HG02571 (cell line): Measurements from ENCODE around the gene TBC1D14.
"Not testable (repeated sequence)": the region's sequence is repeated elsewhere in the genome, so short reads cannot be mapped to it uniquely, and the experiment has no call there.

Experiments
- ATAC-seq: cut with Tn5 transposase; IDR thresholded peaks from one replicate; pipeline ENCODE4 v1.9.1; 2021; ENCODE audit warnings: mild to moderate bottlenecking, moderate library complexity; ENCODE audit not compliant: unreplicated experiment

The TBC1D14 gene

DNA sequence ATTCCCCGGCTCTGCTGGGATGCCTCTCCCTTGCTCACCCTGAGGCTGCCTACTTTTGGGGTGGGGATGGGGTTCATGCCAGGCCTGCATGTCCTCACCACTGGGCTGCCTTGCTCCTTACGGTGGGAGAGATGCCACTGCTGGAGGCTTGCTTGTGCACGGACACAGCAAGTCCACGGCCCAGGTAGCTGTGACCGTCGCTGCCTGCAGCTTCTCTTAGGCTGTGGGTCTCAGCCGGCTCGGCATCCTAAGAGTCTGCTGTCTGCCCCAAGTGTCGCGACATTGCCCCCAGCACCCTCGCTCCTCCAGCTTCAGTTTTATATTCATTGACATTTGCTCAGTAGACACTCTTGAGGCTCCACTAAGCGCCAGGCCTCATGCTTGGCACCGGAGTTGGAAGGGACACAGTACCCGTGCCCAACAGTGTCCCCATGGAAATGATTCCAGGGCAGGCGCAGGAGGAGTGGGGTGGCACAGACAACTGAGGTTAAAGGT, 58.3 kb downstream of the TBC1D14 start:
- no peak for ATAC-seq

DNA sequence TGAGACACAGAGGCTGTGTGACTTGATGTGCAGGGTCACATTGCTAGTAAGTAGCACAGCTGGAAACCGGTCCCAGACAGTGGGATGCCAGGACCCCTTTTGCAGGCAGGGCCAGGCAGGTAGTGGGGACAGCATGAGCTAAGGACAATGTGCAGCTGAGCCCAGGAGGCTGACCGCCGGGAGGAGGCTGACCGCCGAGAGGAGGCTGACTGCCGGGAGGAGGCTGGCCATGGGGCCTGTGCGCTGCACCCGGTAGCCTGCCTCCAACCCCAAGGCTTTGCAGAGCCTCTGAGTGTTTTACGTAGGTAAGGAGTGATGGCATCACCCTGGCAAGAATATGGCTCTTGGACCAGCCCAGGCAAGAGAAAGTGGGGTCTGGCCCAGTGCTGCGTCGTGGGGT, 58.9 kb downstream of the TBC1D14 start:
- no peak for ATAC-seq

DNA sequence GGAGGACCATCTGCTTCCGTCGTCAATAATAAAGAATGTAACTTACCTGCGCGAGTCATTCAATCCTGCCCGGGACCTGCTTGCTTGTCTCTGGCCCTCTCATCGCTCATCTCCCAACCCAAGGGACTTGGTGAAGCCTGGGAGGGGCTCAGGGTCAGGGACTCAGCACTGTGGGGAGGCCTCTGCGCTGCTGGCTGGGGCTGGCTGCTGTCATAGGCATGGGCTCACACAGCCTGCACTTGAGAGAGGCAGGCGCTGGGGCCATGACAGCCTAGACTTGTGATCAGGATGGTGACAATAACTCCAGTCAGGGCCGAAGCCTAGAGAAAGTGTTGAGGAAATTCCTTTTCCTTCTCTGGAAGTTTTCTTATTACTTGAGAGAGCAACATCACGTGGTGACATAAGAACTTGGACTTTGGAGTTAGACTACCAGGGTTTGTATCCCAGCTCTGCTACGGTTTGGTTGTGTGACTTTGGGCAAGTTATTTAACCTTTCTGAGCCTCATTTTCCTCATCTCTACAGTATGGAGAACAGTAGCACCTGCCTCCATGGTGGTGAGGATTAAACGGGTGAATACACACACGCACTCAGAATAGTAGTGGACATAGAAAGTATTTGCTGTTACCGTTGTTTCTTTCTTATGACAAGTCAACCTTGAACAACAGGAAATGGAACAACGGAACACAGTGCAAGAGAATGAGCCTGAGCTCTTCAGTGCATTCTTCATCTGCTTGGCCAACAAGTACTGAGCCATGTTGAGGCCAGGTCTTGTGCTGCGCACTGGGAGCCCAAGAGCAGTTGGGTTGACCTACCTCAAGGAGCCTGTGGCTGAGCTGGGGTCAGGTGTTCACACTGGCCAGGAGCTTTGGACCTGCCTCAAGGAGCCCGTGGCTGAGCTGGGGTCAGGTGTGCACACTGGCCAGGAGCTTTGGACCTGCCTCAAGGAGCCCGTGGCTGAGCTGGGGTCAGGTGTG, 60.5 kb downstream of the TBC1D14 start:
- ATAC-seq: no peak

DNA sequence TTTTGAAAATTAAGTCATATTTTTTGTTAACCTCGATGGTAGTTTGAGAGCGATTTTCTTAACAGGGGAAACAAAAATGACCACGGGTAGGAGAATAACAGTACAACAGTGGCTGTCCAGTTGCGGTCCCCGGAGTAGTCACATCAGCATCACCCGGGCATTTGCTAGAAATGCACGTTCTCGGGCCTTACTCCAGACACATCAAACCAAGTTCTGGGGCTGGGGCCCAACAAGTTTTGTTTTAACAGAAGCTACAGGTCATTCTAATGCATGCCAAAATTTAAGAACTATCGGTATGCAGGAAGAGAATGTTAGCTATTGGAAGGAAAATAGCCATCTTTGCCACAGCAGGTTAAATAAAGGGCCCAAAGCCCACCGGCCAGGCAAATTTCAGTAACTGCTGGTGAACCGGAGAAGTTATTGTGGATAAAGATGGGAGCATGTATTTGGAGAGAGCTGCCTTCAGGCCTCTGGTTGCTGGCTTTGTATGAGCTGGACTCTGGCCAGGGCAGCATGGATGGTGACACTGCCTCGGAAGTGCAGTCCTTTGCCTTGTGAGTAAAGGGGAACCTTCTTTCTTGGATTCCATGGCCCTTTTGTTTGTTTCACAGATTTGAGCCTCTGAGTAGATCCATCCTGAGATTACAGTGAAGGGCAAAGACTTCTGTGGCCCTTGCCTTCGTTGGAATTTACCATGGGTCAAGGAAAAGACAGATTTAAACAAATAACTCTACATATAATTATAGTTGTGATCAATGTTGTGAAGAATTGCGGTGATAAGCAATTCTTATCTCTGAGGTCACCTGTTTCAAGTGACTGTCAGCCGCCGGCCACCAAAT, 62.1 kb downstream of the TBC1D14 start:
- no peak for ATAC-seq

DNA sequence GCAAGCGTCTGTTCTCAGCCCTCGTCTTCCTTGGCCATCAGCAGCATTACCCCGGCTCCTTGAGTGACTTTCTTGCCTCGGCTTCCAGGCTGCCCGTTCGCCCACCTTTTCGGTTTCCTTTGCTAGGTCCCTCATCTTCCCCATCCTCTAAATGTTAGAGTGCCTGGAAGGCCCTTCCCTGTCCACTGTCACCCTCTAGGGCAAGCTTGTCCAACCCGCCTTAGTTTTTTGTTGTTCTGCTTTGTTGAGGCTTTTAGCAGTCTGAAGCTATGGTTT, 62.7 kb downstream of the TBC1D14 start:
- ATAC-seq: no peak

DNA sequence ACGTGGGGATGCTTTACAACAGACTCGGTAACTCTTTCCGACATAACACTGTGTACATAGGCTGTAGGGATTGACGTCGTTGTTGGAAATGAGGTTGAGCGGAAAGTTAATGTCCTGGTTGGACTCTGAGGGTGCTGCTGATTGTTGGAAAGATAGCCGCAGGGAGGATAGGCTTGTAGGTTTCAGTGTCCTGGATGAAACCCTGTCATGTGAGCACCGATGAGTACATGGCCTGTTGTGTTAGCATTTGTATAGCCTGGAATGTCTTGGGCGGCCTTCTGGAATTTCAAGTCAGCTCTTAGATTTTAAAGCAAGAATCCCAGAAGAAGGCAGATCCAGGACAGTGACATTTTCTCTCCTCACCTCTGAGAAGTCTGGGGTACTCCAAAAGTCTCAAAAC, 63.3 kb downstream of the TBC1D14 start:
- ATAC-seq: no peak

DNA sequence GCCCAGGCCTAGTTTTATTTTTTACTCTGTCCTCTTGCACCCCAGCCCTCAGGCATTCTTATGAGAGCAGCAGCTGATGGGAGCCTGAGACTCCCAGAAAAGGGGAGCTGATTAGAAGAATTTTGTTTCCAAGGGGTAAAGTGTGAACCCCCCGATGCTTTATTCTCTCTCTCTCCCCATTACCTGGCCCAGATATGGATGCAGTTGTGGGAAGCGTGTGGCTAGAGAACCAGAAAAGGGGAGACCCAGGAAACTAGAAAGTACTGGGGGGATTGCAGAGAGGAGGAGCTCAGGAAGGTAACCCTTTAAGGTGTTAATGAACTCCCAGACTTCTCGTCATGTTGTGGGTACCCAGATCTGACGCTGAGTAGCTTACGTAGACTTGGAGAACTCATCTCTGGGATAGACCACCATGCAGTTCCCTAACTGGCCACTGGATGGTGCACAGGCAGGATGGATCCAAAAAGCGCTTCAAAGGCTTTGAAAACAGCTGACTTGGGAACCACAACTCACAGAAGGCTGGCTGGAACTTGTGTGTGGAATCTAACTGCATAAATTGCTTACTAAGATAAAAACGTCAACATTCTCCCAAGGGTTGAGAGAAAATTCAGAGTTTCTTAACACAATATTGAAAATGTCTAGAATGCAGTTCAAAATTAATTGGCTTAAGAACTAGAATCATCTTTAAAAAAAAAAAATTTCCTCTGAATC, 64.7 kb downstream of the TBC1D14 start:
- peak; percentile 54 for ATAC-seq

DNA sequence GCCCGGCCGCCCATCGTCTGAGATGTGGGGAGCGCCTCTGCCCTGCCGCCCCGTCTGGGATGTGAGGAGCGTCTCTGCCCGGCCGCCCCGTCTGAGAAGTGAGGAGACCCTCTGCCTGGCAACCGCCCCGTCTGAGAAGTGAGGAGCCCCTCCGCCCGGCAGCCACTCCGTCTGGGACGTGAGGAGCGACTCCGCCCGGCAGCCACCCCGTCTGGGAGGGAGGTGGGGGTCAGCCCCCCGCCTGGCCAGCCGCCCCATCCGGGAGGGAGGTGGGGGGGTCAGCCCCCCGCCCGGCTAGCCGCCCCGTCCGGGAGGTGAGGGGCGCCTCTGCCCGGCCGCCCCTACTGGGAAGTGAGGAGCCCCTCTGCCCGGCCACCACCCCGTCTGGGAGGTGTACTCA, 68.2 kb downstream of the TBC1D14 start:
- ATAC-seq: not testable (repeated sequence)

DNA sequence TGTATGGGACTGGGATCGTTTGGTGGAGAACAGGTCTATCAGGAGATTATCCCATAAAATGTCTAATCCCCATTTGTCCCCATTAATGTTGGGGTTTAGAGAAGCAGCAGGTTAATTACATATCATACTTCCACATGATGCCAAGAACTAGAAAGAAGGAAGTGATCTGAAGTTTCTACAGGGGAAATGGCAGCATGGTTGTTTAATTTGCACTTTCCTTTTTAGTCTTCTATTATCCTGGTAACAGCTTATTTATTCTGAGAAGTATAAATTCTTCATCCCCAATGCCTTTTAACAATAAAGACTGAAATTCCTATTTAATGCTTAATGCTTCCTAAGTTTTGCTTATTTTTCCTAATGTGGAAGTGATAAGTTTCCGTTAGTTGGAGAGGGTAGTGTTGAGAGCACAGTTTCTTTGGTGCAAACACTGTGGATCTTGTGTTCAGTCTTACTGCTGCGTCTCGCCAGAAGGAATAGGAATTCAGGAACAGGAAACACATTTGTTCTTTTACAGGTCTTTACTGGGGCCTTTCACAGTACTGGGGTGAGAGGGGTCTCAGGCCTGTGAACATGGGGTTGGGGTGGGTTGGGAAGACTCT, 74.0 kb downstream of the TBC1D14 start:
- ATAC-seq: no peak

DNA sequence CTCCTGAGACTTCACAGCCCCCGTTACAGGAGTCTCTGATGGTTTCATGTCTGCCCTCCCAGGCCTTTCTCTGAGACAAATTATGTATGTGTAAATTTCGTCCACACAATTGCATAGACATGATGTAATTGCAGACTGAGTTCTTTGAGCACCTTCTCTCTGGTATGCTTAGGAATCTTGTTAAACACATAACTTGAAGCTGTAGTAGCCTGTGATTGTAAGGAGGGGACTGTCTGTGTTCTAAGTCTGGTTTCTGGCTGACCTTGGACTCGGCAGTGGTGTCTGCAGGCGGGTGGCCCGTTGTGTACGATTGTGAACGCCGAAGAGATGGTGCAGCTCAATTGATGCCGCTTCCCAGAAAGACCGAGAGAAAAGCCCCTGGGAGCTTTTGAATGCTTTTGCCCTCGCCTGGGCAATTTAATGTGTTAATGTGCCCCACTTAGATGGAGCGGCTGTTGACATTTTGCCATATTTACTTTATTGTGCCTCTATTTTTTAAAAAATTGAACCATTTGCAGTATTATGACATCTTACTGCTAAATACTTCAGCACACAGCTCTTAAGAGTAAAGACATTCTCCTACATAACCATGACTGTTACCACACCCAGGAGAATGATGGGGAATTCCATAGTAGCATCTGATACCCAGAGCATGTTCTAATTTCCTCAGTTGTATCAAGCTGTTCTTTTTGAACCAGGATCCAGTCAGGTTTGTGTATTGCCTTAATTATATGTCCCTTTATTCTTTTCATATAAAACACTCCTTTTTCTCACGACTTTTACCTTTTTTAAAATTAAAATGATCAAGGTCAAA, 75.2 kb downstream of the TBC1D14 start:
- no peak for ATAC-seq

DNA sequence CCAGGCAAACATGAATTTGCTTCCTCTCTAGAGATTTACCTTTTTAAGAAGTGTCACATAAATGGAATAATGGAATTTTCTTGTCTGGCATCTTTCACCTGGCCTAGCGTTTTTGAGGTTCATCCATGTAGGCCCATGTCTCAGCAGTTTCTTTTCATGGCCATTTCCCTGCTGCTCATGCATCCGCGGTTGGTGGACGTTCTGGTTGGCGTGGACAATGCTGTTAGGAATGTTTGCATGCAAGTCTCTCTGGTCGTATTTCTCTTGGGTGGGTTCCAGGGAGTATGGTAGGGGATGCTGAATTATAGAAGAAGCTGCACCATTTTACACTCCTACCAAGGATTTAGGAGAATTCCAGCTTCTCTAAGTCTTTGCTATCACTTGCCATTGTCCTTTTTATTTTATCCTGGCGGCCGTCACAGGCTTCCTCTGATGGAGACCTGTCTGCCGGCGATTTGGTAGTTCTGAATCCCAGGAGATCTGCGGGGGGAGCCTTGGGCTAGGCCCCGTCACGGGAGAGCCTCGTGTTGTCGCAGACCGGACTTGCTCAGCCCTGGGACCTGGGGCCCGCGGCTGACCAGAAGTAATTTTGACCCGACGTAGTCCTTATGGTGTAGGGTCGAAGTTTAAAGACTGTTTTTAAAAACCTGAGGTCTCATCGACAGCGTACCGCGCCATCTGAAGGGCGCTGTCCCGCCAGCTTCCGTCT, 76.6 kb downstream of the TBC1D14 start:
- peak; percentile 25 for ATAC-seq

DNA sequence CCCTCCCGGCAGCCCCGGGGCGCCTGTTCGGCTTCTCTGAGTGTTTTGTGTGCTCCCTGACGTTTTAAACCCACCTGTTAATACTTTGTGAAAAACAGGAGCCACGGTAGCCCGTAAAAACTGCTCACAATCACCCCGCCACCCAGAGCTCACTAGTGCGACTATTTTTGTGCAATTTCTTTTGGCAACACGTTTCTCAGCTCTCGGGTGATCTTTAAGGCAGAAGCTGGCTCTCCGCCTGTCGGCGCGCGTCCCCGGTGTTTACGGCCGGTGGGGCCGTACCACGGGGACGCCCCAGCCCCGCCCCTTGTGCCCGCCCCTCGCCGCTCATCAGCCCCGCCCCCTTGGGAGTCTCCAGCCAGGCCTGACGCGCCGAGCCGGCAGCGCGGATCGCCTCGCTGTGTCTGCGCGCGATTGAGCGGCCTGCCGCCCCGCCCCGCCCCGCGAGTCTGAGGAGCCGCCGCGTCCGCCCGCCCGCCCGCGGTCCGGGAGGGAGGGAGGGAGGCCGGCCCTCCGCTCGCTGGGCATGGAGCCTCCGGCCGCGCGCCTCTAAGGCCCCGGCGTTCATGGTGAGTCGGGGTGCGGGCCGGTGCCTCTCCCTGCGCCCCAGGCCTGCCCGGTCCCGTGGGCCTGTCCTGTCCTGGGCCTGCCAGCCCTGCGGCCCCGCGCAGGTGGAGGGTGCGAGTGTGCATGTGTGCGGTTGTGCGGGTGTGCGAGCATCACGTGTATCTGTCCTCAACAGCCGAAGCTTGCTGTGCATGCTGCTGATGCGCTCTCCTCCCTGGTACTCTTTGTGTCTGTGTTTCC, 77.4 kb downstream of the TBC1D14 start:
- ATAC-seq: peak; percentile 72

DNA sequence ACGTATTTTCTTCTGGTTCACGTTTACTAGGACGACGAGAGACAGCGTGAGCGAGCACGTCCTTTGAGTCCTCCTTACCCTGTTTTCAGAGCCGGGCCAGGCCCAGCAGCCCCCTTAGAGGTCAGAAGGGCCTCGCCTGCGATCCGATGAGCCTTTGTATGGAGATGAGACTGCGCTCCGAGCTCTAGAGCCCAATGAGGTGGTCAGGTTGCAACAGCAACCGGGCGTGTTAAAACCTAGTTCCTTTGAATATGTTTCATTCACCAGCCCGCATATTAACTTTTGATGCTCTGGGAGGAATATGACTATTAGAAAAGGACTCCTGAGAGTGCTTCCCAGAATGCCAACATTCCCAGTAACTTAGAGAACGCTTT, 77.9 kb downstream of the TBC1D14 start:
- no peak for ATAC-seq

DNA sequence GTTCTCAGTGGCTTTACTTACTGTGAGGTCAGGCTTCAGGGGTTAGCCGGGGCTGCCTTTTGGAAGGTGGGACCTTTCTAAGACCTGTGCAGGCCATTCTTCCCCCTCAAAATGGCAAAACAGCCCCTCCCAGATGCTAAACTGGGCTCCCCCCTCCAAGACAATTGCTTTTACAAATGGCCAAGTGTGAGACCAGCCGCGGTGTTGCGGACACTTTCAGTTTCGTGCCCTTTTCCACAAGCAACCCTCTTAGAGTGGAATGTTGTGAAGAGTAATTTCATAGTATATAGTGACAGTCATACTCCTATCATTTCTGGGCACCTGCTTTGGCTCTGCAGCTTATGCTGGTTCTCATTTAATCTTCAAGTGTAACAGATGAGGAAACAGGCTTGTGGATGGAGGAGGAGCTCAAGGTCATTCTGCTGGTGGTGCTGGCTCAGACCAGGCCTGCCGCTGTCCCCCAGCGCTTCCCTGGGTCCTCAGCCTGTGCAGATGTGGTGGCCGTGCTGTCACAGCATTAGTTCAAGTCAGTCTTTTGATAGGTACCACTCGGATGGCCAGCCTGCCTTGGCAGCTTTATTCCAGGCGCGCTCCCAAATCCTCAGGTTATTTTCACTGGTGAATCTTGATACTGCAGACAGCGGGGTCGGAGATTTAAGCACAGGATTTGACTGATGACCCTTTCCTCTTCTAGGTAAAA, 78.5 kb downstream of the TBC1D14 start:
- ATAC-seq: no peak

DNA sequence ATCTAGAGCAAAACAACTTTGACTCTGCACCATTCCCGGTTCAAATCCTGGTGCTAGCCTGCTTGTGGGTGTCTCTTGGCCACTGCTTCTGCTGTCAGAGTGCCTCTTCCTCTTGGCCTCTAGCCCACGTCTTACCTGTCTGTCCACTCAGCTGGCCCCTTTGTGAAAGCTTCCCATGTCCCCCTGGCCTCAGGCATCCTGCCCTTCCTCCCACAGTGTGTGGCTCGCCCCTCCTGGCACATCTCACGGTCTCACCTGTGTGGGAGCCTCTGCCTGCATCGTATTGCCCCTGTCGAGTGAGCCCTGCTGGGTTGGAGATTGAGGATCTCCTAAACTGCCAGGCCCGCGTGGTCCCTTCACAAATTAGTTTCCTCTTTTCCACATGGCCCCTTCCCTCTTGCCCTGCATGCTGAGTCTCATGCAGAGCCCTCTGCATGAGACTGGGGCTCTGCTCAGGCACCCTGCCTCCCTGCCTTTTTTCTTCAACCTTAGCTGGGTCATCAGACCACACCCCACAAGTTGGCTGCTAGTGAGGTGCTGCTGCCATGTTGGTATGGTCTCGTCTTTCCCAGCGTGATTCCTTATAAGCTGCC, 79.8 kb downstream of the TBC1D14 start:
- no peak for ATAC-seq

DNA sequence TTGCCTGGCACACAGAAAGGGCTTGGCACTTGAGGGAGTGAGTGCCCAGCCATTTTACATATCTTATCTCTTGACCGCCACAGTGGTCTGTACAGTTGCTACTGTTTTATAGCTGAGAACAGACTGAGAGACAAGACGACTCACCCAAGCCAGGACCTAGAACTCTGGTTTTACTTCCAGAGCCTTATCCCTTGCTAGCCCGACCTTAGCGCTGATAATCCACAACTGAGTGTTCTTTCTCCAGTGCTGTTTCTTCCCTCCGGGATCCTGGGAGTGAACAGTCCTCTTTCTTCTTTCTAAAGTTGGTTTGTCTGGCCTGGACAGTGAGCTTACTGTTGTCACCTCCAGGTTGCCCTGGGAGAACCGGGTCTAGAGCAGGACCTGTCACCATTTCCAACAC, 81.0 kb downstream of the TBC1D14 start:
- no peak for ATAC-seq

DNA sequence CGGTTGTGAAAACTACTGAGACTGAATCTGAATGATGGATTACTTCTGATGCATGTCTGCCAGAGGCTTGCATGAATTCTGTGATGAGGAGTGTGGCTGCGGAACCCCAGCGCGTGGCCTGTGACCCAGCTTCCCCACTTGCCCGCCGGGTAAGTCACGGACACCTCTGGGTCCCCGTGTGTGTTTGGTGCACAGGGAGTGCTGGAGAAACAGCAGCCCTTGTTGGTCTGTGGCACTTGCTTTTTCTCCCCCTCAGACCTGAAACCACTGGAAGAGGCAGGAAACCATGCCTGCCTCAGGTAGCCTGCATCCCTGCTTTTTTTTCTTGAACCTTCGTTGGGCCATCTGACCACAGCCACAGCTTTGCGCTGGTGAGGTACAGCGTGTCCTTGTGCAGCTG, 81.6 kb downstream of the TBC1D14 start:
- ATAC-seq: no peak
